GM23338 (cell line): ENCODE results near the gene SYP. TPM values are rescaled to one million over a fixed set of nuclear protein-coding genes. Genes with fewer than 3 reads are reported as not detected.

Experiments used
- ATAC-seq: fragments of 200-7000 bp; cut with Tn5 transposase; 3 replicates; pipeline ENCODE4 v1.9.1; 2020
- DNase-seq: peaks from one replicate; pipeline ENCODE4 v3.0.0-alpha.2; 2015; ENCODE audit warnings: low spot score
- H2AFZ ChIP-seq: fragments of 200-600 bp; sonication (generic); 2 replicates; pipeline ENCODE4 v1.8.0; 2016; ENCODE audit warnings: antibody characterized with exemption, mild to moderate bottlenecking, moderate library complexity
- H3F3A ChIP-seq: fragments of 200-600 bp; sonication (generic); replicated peaks from 2 replicates; pipeline ENCODE4 v1.8.0; 2017; ENCODE audit warnings: antibody characterized with exemption, mixed run types, low read depth
- H3K27ac ChIP-seq: fragments of 200-600 bp; sonication (generic); 2 replicates; pipeline ENCODE4 v1.6.1; 2016; ENCODE audit warnings: low read depth
- H3K27me3 ChIP-seq: fragments of 200-600 bp; sonication (generic); 2 replicates; pipeline ENCODE4 v1.8.0; 2016; ENCODE audit warnings: mild to moderate bottlenecking, mixed run types, moderate library complexity; ENCODE audit not compliant: insufficient read depth
- H3K36me3 ChIP-seq: fragments of 200-600 bp; sonication (generic); 2 replicates; pipeline ENCODE4 v1.8.0; 2016; ENCODE audit warnings: mild to moderate bottlenecking; ENCODE audit not compliant: insufficient read depth
- H3K4me1 ChIP-seq: fragments of 200-600 bp; sonication (generic); 2 replicates; pipeline ENCODE4 v1.8.0; 2016; ENCODE audit warnings: mild to moderate bottlenecking, moderate library complexity; ENCODE audit not compliant: insufficient read depth
- H3K4me2 ChIP-seq: fragments of 200-600 bp; sonication (generic); 2 replicates; pipeline ENCODE4 v1.7.1; 2017; ENCODE audit warnings: mixed run types
- H3K4me3 ChIP-seq: fragments of 200-600 bp; sonication (generic); 2 replicates; pipeline ENCODE4 v1.6.1; 2016; ENCODE audit warnings: mixed run types
- H3K79me2 ChIP-seq: fragments of 200-600 bp; sonication (generic); replicated peaks from 2 replicates; pipeline ENCODE4 v1.8.0; 2017; ENCODE audit warnings: mild to moderate bottlenecking; ENCODE audit not compliant: insufficient read depth
- H3K9me2 ChIP-seq: fragments of 200-600 bp; sonication (generic); 2 replicates; pipeline ENCODE4 v1.8.0; 2017; ENCODE audit not compliant: insufficient read depth
- H4K20me1 ChIP-seq: fragments of 200-600 bp; sonication (generic); replicated peaks from 2 replicates; pipeline ENCODE4 v1.8.0; 2017; ENCODE audit warnings: mild to moderate bottlenecking; ENCODE audit not compliant: insufficient read depth
- H3K27ac Mint-ChIP-seq: 2 replicates; pipeline ENCODE4 v1.8.0; 2020; ENCODE audit warnings: inconsistent platforms, mild to moderate bottlenecking, moderate library complexity, mixed read lengths
- H3K27me3 Mint-ChIP-seq: 3 replicates; pipeline ENCODE4 v1.8.0; 2022; ENCODE audit warnings: low read depth, mild to moderate bottlenecking, moderate library complexity, mixed read lengths, inconsistent platforms; ENCODE audit not compliant: insufficient read depth, poor library complexity
- H3K36me3 Mint-ChIP-seq: 3 replicates; pipeline ENCODE4 v1.8.0; 2021; ENCODE audit warnings: low read depth, mild to moderate bottlenecking, inconsistent platforms, moderate library complexity, mixed read lengths
- H3K4me1 Mint-ChIP-seq: 3 replicates; pipeline ENCODE4 v1.8.0; 2020; ENCODE audit warnings: mild to moderate bottlenecking, inconsistent platforms, mixed read lengths
- H3K4me3 Mint-ChIP-seq: 3 replicates; pipeline ENCODE4 v1.8.0; 2021; ENCODE audit warnings: moderate library complexity, mild to moderate bottlenecking, inconsistent platforms, mixed read lengths
- H3K9me3 Mint-ChIP-seq: 3 replicates; pipeline ENCODE4 v1.8.0; 2020; ENCODE audit warnings: moderate library complexity, mild to moderate bottlenecking, inconsistent platforms, mixed read lengths
- CREB1 ChIP-seq: fragments of 250-450 bp; sonication (Bioruptor Pico); IDR thresholded peaks from 2 replicates; pipeline ENCODE4 v1.5.0; 2020; ENCODE audit warnings: low read depth, mild to moderate bottlenecking, moderate library complexity
- EZH2 ChIP-seq: fragments of 200-600 bp; sonication (generic); IDR thresholded peaks from one replicate; pipeline ENCODE4 v1.8.0; 2017; ENCODE audit warnings: antibody characterized with exemption, mild to moderate bottlenecking, low read depth; ENCODE audit not compliant: unreplicated experiment
- EZH2phosphoT487 ChIP-seq: fragments of 200-600 bp; sonication (generic); IDR thresholded peaks from one replicate; pipeline ENCODE4 v1.8.1; 2018; ENCODE audit warnings: antibody characterized with exemption; ENCODE audit not compliant: unreplicated experiment
- JUNB ChIP-seq: IDR thresholded peaks from one replicate; pipeline ENCODE4 v1.6.1; 2016; ENCODE audit warnings: antibody characterized with exemption; ENCODE audit not compliant: unreplicated experiment
- NANOG ChIP-seq: IDR thresholded peaks from 2 replicates; pipeline ENCODE4 v1.6.1; 2016; ENCODE audit warnings: antibody characterized with exemption, borderline replicate concordance
- POLR2AphosphoS5 ChIP-seq: IDR thresholded peaks from 2 replicates; pipeline ENCODE4 v1.6.1; 2016; ENCODE audit warnings: antibody characterized with exemption, low read depth
- STAT1 ChIP-seq: IDR thresholded peaks from one replicate; pipeline ENCODE4 v1.6.1; 2016; ENCODE audit warnings: antibody characterized with exemption; ENCODE audit not compliant: unreplicated experiment
- ZNF114 ChIP-seq: fragments of 250-450 bp; sonication (Bioruptor Pico); IDR thresholded peaks from 2 replicates; pipeline ENCODE4 v1.5.0; 2020; ENCODE audit warnings: mild to moderate bottlenecking, moderate library complexity
- ZNF331 ChIP-seq: fragments of 250-450 bp; sonication (Bioruptor Pico); IDR thresholded peaks from 2 replicates; pipeline ENCODE4 v1.5.0; 2020; ENCODE audit warnings: low read depth, mild to moderate bottlenecking, moderate library complexity
- polyA plus RNA-seq: library from polyadenylated mRNA; unstranded; fragments of >200 nt; fragmentation: Nextera tagmentation; extraction: Ambion mirVana; gene quantifications from 2 replicates; pipeline ENCODE4 v1.2.1, GENCODE V29; 2016
- total RNA-seq: library from RNA; depleted of rRNA; stranded (reverse); fragments of >200 nt; shearing (Covaris generic); gene quantifications from 2 replicates; pipeline ENCODE4 v1.2.3, GENCODE V29; 2014
- TF ChIP-seq, protein P1 (sequence below), 2 experiments: fragments of 200-600 bp in 1 of 2; sonication (generic) in 1 of 2; conservative IDR thresholded peaks; 2 replicates each; pipeline versions ENCODE4 v1.5.1 to v1.6.1; 2016 to 2017; ENCODE audit warnings: antibody characterized with exemption in 2 of 2, low read depth in 2 of 2, mild to moderate bottlenecking in 2 of 2, moderate library complexity in 1 of 2
- TF ChIP-seq, protein P2 (sequence below): IDR thresholded peaks from 2 replicates; pipeline ENCODE4 v1.6.1; 2016; ENCODE audit warnings: antibody characterized with exemption
- TF ChIP-seq, protein P3 (sequence below): IDR thresholded peaks from one replicate; pipeline ENCODE4 v1.6.1; 2018; ENCODE audit warnings: antibody characterized with exemption; ENCODE audit not compliant: unreplicated experiment
- TF ChIP-seq, protein P4 (sequence below): fragments of 250-450 bp; sonication (Bioruptor Pico); IDR thresholded peaks from 2 replicates; pipeline ENCODE4 v1.5.0; 2020; ENCODE audit warnings: mild to moderate bottlenecking, moderate library complexity

The SYP gene
- total and polyA plus RNA-seq, 2 experiments from 2014 or later = 3.7 to 9.1 TPM

DNA sequence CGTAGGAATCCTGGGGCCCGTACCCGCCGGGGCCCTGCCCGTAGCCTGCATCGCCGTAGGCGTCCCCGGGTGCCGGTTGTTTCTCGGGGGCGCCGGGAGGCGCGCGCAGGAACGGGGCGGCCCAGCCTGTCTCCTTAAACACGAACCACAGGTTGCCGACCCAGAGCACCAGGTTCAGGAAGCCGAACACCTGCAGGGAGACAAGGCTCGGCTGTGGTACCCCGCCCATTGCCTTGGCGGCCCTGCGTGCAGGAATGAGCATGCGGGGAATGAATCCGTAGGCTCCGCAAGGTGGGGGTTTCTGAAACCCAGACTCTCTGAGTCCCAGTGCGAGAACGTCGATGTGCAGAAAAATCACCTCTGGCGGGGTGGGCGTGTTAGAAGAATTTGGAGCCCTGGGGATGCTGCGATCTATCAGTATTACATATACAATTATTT lies 8.4 kb downstream of the SYP start:
- H3F3A ChIP-seq = no peaks in the 10 kb centered on the region
- H3K36me3 ChIP-seq = no peaks in the 10 kb centered on the region
- TF ChIP-seq NANOG (no peak), CREB1 (no peak), EZH2phosphoT487 (no peak), STAT1 (no peak), ZNF331 (no peak), ZNF114 (CRISPR knock-in tag) (no peak), EZH2 (no peak), POLR2AphosphoS5 (no peak), JUNB (no peak)
- TF ChIP-seq, protein P1, sequence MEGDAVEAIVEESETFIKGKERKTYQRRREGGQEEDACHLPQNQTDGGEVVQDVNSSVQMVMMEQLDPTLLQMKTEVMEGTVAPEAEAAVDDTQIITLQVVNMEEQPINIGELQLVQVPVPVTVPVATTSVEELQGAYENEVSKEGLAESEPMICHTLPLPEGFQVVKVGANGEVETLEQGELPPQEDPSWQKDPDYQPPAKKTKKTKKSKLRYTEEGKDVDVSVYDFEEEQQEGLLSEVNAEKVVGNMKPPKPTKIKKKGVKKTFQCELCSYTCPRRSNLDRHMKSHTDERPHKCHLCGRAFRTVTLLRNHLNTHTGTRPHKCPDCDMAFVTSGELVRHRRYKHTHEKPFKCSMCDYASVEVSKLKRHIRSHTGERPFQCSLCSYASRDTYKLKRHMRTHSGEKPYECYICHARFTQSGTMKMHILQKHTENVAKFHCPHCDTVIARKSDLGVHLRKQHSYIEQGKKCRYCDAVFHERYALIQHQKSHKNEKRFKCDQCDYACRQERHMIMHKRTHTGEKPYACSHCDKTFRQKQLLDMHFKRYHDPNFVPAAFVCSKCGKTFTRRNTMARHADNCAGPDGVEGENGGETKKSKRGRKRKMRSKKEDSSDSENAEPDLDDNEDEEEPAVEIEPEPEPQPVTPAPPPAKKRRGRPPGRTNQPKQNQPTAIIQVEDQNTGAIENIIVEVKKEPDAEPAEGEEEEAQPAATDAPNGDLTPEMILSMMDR (conservative IDR thresholded peaks at IDR 0.05; ENCODE audit: low read depth in 2 of 2) = no peak
- TF ChIP-seq, protein P2, sequence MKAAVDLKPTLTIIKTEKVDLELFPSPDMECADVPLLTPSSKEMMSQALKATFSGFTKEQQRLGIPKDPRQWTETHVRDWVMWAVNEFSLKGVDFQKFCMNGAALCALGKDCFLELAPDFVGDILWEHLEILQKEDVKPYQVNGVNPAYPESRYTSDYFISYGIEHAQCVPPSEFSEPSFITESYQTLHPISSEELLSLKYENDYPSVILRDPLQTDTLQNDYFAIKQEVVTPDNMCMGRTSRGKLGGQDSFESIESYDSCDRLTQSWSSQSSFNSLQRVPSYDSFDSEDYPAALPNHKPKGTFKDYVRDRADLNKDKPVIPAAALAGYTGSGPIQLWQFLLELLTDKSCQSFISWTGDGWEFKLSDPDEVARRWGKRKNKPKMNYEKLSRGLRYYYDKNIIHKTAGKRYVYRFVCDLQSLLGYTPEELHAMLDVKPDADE = no peak
- TF ChIP-seq, protein P3, sequence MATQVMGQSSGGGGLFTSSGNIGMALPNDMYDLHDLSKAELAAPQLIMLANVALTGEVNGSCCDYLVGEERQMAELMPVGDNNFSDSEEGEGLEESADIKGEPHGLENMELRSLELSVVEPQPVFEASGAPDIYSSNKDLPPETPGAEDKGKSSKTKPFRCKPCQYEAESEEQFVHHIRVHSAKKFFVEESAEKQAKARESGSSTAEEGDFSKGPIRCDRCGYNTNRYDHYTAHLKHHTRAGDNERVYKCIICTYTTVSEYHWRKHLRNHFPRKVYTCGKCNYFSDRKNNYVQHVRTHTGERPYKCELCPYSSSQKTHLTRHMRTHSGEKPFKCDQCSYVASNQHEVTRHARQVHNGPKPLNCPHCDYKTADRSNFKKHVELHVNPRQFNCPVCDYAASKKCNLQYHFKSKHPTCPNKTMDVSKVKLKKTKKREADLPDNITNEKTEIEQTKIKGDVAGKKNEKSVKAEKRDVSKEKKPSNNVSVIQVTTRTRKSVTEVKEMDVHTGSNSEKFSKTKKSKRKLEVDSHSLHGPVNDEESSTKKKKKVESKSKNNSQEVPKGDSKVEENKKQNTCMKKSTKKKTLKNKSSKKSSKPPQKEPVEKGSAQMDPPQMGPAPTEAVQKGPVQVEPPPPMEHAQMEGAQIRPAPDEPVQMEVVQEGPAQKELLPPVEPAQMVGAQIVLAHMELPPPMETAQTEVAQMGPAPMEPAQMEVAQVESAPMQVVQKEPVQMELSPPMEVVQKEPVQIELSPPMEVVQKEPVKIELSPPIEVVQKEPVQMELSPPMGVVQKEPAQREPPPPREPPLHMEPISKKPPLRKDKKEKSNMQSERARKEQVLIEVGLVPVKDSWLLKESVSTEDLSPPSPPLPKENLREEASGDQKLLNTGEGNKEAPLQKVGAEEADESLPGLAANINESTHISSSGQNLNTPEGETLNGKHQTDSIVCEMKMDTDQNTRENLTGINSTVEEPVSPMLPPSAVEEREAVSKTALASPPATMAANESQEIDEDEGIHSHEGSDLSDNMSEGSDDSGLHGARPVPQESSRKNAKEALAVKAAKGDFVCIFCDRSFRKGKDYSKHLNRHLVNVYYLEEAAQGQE = no peak
- TF ChIP-seq, protein P4, sequence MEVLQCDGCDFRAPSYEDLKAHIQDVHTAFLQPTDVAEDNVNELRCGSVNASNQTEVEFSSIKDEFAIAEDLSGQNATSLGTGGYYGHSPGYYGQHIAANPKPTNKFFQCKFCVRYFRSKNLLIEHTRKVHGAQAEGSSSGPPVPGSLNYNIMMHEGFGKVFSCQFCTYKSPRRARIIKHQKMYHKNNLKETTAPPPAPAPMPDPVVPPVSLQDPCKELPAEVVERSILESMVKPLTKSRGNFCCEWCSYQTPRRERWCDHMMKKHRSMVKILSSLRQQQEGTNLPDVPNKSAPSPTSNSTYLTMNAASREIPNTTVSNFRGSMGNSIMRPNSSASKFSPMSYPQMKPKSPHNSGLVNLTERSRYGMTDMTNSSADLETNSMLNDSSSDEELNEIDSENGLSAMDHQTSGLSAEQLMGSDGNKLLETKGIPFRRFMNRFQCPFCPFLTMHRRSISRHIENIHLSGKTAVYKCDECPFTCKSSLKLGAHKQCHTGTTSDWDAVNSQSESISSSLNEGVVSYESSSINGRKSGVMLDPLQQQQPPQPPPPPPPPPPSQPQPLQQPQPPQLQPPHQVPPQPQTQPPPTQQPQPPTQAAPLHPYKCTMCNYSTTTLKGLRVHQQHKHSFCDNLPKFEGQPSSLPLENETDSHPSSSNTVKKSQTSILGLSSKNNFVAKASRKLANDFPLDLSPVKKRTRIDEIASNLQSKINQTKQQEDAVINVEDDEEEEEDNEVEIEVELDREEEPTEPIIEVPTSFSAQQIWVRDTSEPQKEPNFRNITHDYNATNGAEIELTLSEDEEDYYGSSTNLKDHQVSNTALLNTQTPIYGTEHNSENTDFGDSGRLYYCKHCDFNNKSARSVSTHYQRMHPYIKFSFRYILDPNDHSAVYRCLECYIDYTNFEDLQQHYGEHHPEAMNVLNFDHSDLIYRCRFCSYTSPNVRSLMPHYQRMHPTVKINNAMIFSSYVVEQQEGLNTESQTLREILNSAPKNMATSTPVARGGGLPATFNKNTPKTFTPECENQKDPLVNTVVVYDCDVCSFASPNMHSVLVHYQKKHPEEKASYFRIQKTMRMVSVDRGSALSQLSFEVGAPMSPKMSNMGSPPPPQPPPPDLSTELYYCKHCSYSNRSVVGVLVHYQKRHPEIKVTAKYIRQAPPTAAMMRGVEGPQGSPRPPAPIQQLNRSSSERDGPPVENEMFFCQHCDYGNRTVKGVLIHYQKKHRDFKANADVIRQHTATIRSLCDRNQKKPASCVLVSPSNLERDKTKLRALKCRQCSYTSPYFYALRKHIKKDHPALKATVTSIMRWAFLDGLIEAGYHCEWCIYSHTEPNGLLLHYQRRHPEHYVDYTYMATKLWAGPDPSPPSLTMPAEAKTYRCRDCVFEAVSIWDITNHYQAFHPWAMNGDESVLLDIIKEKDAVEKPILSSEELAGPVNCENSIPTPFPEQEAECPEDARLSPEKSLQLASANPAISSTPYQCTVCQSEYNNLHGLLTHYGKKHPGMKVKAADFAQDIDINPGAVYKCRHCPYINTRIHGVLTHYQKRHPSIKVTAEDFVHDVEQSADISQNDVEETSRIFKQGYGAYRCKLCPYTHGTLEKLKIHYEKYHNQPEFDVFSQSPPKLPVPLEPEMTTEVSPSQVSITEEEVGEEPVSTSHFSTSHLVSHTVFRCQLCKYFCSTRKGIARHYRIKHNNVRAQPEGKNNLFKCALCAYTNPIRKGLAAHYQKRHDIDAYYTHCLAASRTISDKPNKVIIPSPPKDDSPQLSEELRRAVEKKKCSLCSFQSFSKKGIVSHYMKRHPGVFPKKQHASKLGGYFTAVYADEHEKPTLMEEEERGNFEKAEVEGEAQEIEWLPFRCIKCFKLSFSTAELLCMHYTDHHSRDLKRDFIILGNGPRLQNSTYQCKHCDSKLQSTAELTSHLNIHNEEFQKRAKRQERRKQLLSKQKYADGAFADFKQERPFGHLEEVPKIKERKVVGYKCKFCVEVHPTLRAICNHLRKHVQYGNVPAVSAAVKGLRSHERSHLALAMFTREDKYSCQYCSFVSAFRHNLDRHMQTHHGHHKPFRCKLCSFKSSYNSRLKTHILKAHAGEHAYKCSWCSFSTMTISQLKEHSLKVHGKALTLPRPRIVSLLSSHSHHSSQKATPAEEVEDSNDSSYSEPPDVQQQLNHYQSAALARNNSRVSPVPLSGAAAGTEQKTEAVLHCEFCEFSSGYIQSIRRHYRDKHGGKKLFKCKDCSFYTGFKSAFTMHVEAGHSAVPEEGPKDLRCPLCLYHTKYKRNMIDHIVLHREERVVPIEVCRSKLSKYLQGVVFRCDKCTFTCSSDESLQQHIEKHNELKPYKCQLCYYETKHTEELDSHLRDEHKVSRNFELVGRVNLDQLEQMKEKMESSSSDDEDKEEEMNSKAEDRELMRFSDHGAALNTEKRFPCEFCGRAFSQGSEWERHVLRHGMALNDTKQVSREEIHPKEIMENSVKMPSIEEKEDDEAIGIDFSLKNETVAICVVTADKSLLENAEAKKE = no peak
- Mint-ChIP-seq H3K4me3 (peak overlapping the region; percentile 88), H3K27me3 (peaks cover 10% of the 10 kb centered on the region), H3K36me3 (no peaks in the 10 kb centered on the region; the same call in 2 of the 3 replicates), H3K4me1 (peaks cover 23% of the 10 kb centered on the region), H3K9me3 (no peaks in the 10 kb centered on the region), H3K27ac (no peak overlapping the region)
- peak; percentile 42 for DNase-seq
- ATAC-seq = peak; percentile 24
- H3K4me2 ChIP-seq = peak overlapping the region; percentile 72
- H2AFZ ChIP-seq = no peak overlapping the region
- H3K79me2 ChIP-seq = no peaks in the 10 kb centered on the region
- no peaks in the 10 kb centered on the region for H3K27me3 ChIP-seq
- H3K9me2 ChIP-seq = no peaks in the 10 kb centered on the region
- no peaks in the 10 kb centered on the region for H4K20me1 ChIP-seq
- H3K4me1 ChIP-seq = no peaks in the 10 kb centered on the region; the same call in 1 of the 2 replicates
- peak overlapping the region; percentile 56 for H3K4me3 ChIP-seq
- peak overlapping the region; percentile 57; the same call in 1 of the 2 replicates for H3K27ac ChIP-seq
